PC-3 (cell line): ENCODE measurements around the gene ERMARD. TPM values are rescaled to one million over a fixed set of nuclear protein-coding genes. Genes with fewer than 3 reads are reported as not detected.

ENCODE experiments used
- ATAC-seq: fragments of 200-7000 bp; cut with Tn5 transposase; 2 replicates; pipeline ENCODE4 v1.9.1; 2020; ENCODE audit warnings: mild to moderate bottlenecking, moderate library complexity
- BruUV-seq: library from RNA; stranded (reverse); fragments of 400-500 nt; replicated peaks from 2 replicates; lab custom pipeline; 2021; lab: Mats Ljungman, UMichigan
- CTCF ChIA-PET: fragments of 300-600 bp; sonication (Branson Sonifier 250); formaldehyde crosslinking; loops from one replicate; lab custom pipeline; 2022; ENCODE audit warnings: antibody characterized with exemption; lab: Charles Lee
- POLR2A ChIA-PET: fragments of 300-600 bp; sonication (Branson Sonifier 250); formaldehyde crosslinking; loops from one replicate; lab custom pipeline; 2022; ENCODE audit warnings: antibody characterized with exemption; ENCODE audit not compliant: unreplicated experiment; lab: Charles Lee
- DNase-seq: peaks from one replicate; pipeline ENCODE4 v3.0.0-alpha.2; 2015
- H2AFZ ChIP-seq: fragments of 300-600 bp; sonication (generic); 2 replicates; pipeline ENCODE4 v1.6.0; 2016; ENCODE audit warnings: antibody characterized with exemption, low read length
- H3F3A ChIP-seq: fragments of 300-600 bp; sonication (generic); one replicate; pipeline ENCODE4 v1.6.0; 2017; ENCODE audit warnings: antibody characterized with exemption, low read length, control low read depth, mild to moderate bottlenecking; ENCODE audit not compliant: unreplicated experiment
- H3K27ac ChIP-seq: fragments of 300-600 bp; sonication (generic); 2 replicates; pipeline ENCODE4 v1.5.1; 2016; ENCODE audit warnings: mild to moderate bottlenecking, low read length
- H3K27me3 ChIP-seq: fragments of 300-600 bp; sonication (generic); 2 replicates; pipeline ENCODE4 v1.6.1; 2016; ENCODE audit warnings: low read length, mixed read lengths
- H3K36me3 ChIP-seq: fragments of 300-600 bp; sonication (generic); 2 replicates; pipeline ENCODE4 v1.6.1; 2016; ENCODE audit warnings: low read depth, mixed run types, low read length, mixed read lengths
- H3K4me1 ChIP-seq: fragments of 300-600 bp; sonication (generic); 2 replicates; pipeline ENCODE4 v1.5.1; 2016; ENCODE audit warnings: low read length; ENCODE audit not compliant: insufficient read depth
- H3K4me2 ChIP-seq: fragments of 300-600 bp; sonication (generic); 2 replicates; pipeline ENCODE4 v1.6.0; 2016; ENCODE audit warnings: low read length
- H3K4me3 ChIP-seq: fragments of 300-600 bp; sonication (generic); 2 replicates; pipeline ENCODE4 v1.5.1; 2016; ENCODE audit warnings: mild to moderate bottlenecking, low read length, mixed read lengths
- H3K79me2 ChIP-seq: fragments of 300-600 bp; sonication (generic); 2 replicates; pipeline ENCODE4 v1.6.1; 2017; ENCODE audit warnings: low read length, mixed read lengths
- H3K9ac ChIP-seq: fragments of 300-600 bp; sonication (generic); 2 replicates; pipeline ENCODE4 v1.6.0; 2016; ENCODE audit warnings: mild to moderate bottlenecking, low read length
- H3K9me2 ChIP-seq: fragments of 300-600 bp; sonication (generic); replicated peaks from 2 replicates; pipeline ENCODE4 v1.6.1; 2016; ENCODE audit warnings: mixed run types, low read length, mixed read lengths
- H3K9me3 ChIP-seq: fragments of 300-600 bp; sonication (generic); 2 replicates; pipeline ENCODE4 v1.6.1; 2016; ENCODE audit warnings: low read length, mixed read lengths
- H4K20me1 ChIP-seq: fragments of 300-600 bp; sonication (generic); 2 replicates; pipeline ENCODE4 v1.6.1; 2016; ENCODE audit warnings: low read length, mixed read lengths
- CTCF ChIP-seq: fragments of 300-600 bp; sonication (generic); conservative IDR thresholded peaks from 2 replicates; pipeline ENCODE4 v1.5.1; 2017; ENCODE audit warnings: antibody characterized with exemption, low read depth, mild to moderate bottlenecking, low read length
- EZH2 ChIP-seq: fragments of 300-600 bp; sonication (generic); IDR thresholded peaks from one replicate; pipeline ENCODE4 v1.6.1; 2017; ENCODE audit warnings: antibody characterized with exemption, mild to moderate bottlenecking, low read length; ENCODE audit not compliant: unreplicated experiment
- EZH2phosphoT487 ChIP-seq: fragments of 300-600 bp; sonication (generic); IDR thresholded peaks from 2 replicates; pipeline ENCODE4 v1.6.1; 2018; ENCODE audit warnings: mild to moderate bottlenecking, antibody characterized with exemption, low read length, borderline replicate concordance
- intact Hi-C: fragments of 100-400 bp; cut with micrococcal nuclease; formaldehyde crosslinking; loops from 2 replicates; pipeline ENCODE4 v1.9.0; 2023
- total RNA-seq: library from RNA; depleted of rRNA; stranded (reverse); fragments of >200 nt; gene quantifications from 2 replicates; pipeline ENCODE4 v1.2.3, GENCODE V29; 2014

The ERMARD gene
- total RNA-seq, 1 experiment from 2014 or later: 16.3 TPM

- Histone ChIP-seq H3K9me3 (no peaks in the 10 kb centered on the region), H3F3A (no peaks in the 10 kb centered on the region), H3K4me3 (no peak overlapping the region), H3K4me1 (no peaks in the 10 kb centered on the region), H3K9me2 (no peaks in the 10 kb centered on the region), H3K27ac (no peak overlapping the region), H3K4me2 (no peak overlapping the region), H3K36me3 (0 out of 2 replicates have a peak, but pooled peaks cover under 1% of the 10 kb centered on the region), H4K20me1 (no peaks in the 10 kb centered on the region), H3K27me3 (no peaks in the 10 kb centered on the region), H2AFZ (no peak overlapping the region), H3K79me2 (no peaks in the 10 kb centered on the region), H3K9ac (no peak overlapping the region)
- intact Hi-C loops: no loop called here
- ChIA-PET POLR2A (no interaction called here), CTCF (no interaction called here)
- no peak for TF ChIP-seq EZH2phosphoT487
- TF ChIP-seq EZH2: no peak
- no peak for TF ChIP-seq CTCF
- no peak for DNase-seq
- ATAC-seq: no peak
- no TSS peak for BruUV-seq
Observed at GRCh38 chr6:169782966-169783365, 31.5 kb downstream of the ERMARD start.

GRCh38 chr6:169783401-169783800 is 32.0 kb downstream of the ERMARD start:
- ATAC-seq: no peak
- no peak overlapping the region for H2AFZ ChIP-seq

More at GRCh38 chr6:169783401-169783800, 32.0 kb downstream of the ERMARD start:
- CTCF ChIA-PET: no interaction called here
- BruUV-seq: no TSS peak
- Histone ChIP-seq H3K9me2 (no peaks in the 10 kb centered on the region), H3K27ac (no peak overlapping the region), H3K4me2 (no peak overlapping the region), H4K20me1 (no peaks in the 10 kb centered on the region), H3K9me3 (no peaks in the 10 kb centered on the region), H3K79me2 (no peaks in the 10 kb centered on the region), H3K4me3 (no peak overlapping the region), H3K9ac (no peak overlapping the region), H3F3A (no peaks in the 10 kb centered on the region), H3K27me3 (no peaks in the 10 kb centered on the region), H3K4me1 (no peaks in the 10 kb centered on the region), H3K36me3 (no peaks in the 10 kb centered on the region)
- POLR2A ChIA-PET: no interaction called here
- intact Hi-C loops: no loop called here
- DNase-seq: no peak
- TF ChIP-seq CTCF (no peak), EZH2phosphoT487 (no peak), EZH2 (no peak)
